Endodermal cell (in vitro differentiated cells): ENCODE measurements around the gene HOXD10. TPM values are rescaled to one million over a fixed set of nuclear protein-coding genes. Genes with fewer than 3 reads are reported as not detected.
A peak's percentile ranks its signal among the peaks of the same experiment; 100 is the strongest.

Experiments
- DNase-seq: peaks from one replicate; pipeline ENCODE4 v3.0.0-alpha.2; 2017
- H3K27ac ChIP-seq: 2 replicates; pipeline ENCODE4 v1.5.1; 2013; ENCODE audit warnings: mild to moderate bottlenecking, low read depth, low read length, moderate library complexity
- H3K27me3 ChIP-seq: 2 replicates; pipeline ENCODE4 v1.6.1; 2013; ENCODE audit warnings: mild to moderate bottlenecking, low read length, moderate library complexity; ENCODE audit not compliant: insufficient read depth, control insufficient read depth, poor library complexity, severe bottlenecking
- H3K36me3 ChIP-seq: 2 replicates; pipeline ENCODE4 v1.7.0; 2013; ENCODE audit warnings: mild to moderate bottlenecking, low read length, moderate library complexity; ENCODE audit not compliant: control insufficient read depth, insufficient read depth
- H3K4me1 ChIP-seq: one replicate; pipeline ENCODE4 v1.7.0; 2013; ENCODE audit warnings: low read length; ENCODE audit not compliant: control insufficient read depth, insufficient read depth
- H3K4me3 ChIP-seq: 2 replicates; pipeline ENCODE4 v1.5.1; 2013; ENCODE audit warnings: mild to moderate bottlenecking, low read length, moderate library complexity
- H3K9ac ChIP-seq: 2 replicates; pipeline ENCODE4 v1.6.1; 2013; ENCODE audit warnings: mild to moderate bottlenecking, low read length, moderate library complexity; ENCODE audit not compliant: poor library complexity, severe bottlenecking; ENCODE audit errors: extremely low read depth
- H3K9me3 ChIP-seq: 2 replicates; pipeline ENCODE4 v1.6.1; 2013; ENCODE audit warnings: mild to moderate bottlenecking, low read length, moderate library complexity; ENCODE audit not compliant: control insufficient read depth
- H3K27ac Mint-ChIP-seq: 2 replicates; pipeline ENCODE4 v1.8.0; 2020; ENCODE audit warnings: mixed read lengths
- H3K27me3 Mint-ChIP-seq: 2 replicates; pipeline ENCODE4 v1.8.0; 2021; ENCODE audit warnings: mild to moderate bottlenecking, mixed read lengths; ENCODE audit not compliant: insufficient read depth
- H3K36me3 Mint-ChIP-seq: 2 replicates; pipeline ENCODE4 v1.8.0; 2020; ENCODE audit warnings: low read depth, mixed read lengths
- H3K4me1 Mint-ChIP-seq: 2 replicates; pipeline ENCODE4 v1.8.0; 2020; ENCODE audit warnings: mixed read lengths
- H3K4me3 Mint-ChIP-seq: 2 replicates; pipeline ENCODE4 v1.8.0; 2020; ENCODE audit warnings: mild to moderate bottlenecking, moderate library complexity, mixed read lengths
- H3K9me3 Mint-ChIP-seq: 2 replicates; pipeline ENCODE4 v1.8.0; 2020; ENCODE audit warnings: mild to moderate bottlenecking, mixed read lengths
- WGBS, 2 experiments: methylation state at CpG; one replicate each; pipeline versions ENCODE4 v1.1.5 to v1.1.7; 2013; ENCODE audit warnings: missing lambda C conversion rate in 2 of 2, mixed read lengths in 1 of 2; ENCODE audit not compliant: insufficient coverage in 1 of 2, insufficient read length in 1 of 2; 5-methylcytosine and 5-hydroxymethylcytosine counted together
- total RNA-seq, 2 donors: library from RNA; stranded (reverse); fragmentation: NEBNext Ultra II Directional in 1 of 2; extraction: Animal tissue kit (Norgen Biotek cat#: 25700) in 1 of 2; gene quantifications; 2 replicates in 1 of 2; 3 replicates in 1 of 2; pipeline ENCODE4 v1.2.1, GENCODE V29; 2021
- TF ChIP-seq, protein P1 (sequence below): fragments of 200-600 bp; sonication (generic); conservative IDR thresholded peaks from 2 replicates; pipeline ENCODE4 v1.5.0; 2021; ENCODE audit warnings: antibody characterized with exemption, mild to moderate bottlenecking

HOXD10 gene
- total RNA-seq, 2 donors from 2014 or later: not detected

DNA sequence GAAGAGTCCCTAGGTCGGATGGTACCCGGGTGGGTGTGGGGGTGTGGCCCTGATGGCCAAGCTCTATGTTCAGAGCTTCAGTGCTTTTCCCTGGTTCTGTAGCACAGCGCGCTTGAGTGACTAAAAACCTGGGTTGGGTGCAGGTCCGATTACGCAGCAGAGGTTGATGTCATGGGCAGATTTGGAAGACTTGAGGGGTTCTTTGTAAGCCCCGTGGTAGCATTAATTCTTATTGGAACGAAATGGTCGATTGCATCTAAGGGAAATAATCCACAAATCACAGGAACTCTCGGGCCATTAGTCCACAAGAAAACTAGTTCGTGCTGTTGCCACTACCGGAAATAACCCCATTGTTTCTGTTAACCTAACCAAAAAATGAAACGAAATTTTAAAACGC is 21.9 kb downstream of the HOXD10 start:
- no peaks in the 10 kb centered on the region for H3K4me1 Mint-ChIP-seq
- no peaks in the 10 kb centered on the region for H3K36me3 Mint-ChIP-seq
- no peaks in the 10 kb centered on the region for H3K9me3 Mint-ChIP-seq
- Histone ChIP-seq H3K36me3 (no peaks in the 10 kb centered on the region), H3K4me3 (no peak overlapping the region), H3K27me3 (peaks cover 98% of the 10 kb centered on the region), H3K4me1 (peaks cover 3% of the 10 kb centered on the region), H3K27ac (no peak overlapping the region), H3K9ac (no peak overlapping the region), H3K9me3 (peaks cover 14% of the 10 kb centered on the region)
- H3K27me3 Mint-ChIP-seq: peaks cover 98% of the 10 kb centered on the region
- no peak overlapping the region for H3K27ac Mint-ChIP-seq
- TF ChIP-seq, protein P1, sequence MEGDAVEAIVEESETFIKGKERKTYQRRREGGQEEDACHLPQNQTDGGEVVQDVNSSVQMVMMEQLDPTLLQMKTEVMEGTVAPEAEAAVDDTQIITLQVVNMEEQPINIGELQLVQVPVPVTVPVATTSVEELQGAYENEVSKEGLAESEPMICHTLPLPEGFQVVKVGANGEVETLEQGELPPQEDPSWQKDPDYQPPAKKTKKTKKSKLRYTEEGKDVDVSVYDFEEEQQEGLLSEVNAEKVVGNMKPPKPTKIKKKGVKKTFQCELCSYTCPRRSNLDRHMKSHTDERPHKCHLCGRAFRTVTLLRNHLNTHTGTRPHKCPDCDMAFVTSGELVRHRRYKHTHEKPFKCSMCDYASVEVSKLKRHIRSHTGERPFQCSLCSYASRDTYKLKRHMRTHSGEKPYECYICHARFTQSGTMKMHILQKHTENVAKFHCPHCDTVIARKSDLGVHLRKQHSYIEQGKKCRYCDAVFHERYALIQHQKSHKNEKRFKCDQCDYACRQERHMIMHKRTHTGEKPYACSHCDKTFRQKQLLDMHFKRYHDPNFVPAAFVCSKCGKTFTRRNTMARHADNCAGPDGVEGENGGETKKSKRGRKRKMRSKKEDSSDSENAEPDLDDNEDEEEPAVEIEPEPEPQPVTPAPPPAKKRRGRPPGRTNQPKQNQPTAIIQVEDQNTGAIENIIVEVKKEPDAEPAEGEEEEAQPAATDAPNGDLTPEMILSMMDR: no peak
- no peak overlapping the region for H3K4me3 Mint-ChIP-seq
- WGBS, 2 experiments: 53 to 60% methylated on average over 11 to 14 of the region's 14 CpGs
- DNase-seq: no peak

DNA sequence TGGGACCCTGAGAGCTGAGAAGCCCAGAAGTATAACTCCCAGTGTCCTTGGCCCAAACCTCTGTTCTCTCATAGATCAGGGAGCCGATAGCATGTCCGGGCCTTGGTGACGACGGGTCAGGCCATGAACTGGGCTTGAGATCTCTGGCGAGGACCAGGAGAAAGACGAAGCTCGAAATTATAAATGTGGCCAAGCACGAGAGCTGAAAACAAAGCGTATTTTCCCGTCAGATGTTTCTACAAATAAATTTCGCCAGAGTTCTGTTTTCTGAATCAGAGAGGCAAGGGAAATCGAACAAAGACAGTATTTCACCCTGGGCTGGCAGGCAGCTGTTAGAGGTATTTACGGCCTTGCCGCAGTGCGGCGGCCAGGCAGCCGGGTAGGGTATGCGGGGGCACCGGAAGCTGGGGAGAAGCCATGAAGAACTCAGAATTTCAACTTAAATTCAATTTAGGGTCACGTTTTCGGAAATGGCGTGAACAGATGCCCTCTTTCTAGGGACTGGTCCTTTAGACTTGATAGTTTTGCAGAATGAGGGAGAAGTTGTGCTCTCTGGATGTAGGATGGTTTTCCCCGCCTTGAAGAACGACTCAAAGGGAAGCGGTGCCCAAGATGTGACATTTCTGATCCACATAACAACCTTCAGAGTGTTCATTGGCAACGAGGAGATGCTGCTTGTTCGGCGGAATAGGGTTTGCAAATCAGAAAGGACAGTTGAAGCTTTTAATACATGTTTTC is 22.5 kb downstream of the HOXD10 start:
- TF ChIP-seq, protein P1: no peak
- Histone ChIP-seq H3K27ac (no peak overlapping the region), H3K4me3 (no peak overlapping the region), H3K27me3 (peaks cover 98% of the 10 kb centered on the region), H3K9ac (no peak overlapping the region), H3K36me3 (no peaks in the 10 kb centered on the region), H3K9me3 (peaks cover 14% of the 10 kb centered on the region), H3K4me1 (peaks cover 3% of the 10 kb centered on the region)
- Mint-ChIP-seq H3K27ac (no peak overlapping the region), H3K4me3 (no peak overlapping the region), H3K4me1 (no peaks in the 10 kb centered on the region), H3K36me3 (no peaks in the 10 kb centered on the region), H3K9me3 (no peaks in the 10 kb centered on the region), H3K27me3 (peaks cover 98% of the 10 kb centered on the region)
- 73 to 76% methylated on average over 20 to 28 of the region's 28 CpGs for WGBS, 2 experiments
- peak; percentile 46 for DNase-seq

DNA sequence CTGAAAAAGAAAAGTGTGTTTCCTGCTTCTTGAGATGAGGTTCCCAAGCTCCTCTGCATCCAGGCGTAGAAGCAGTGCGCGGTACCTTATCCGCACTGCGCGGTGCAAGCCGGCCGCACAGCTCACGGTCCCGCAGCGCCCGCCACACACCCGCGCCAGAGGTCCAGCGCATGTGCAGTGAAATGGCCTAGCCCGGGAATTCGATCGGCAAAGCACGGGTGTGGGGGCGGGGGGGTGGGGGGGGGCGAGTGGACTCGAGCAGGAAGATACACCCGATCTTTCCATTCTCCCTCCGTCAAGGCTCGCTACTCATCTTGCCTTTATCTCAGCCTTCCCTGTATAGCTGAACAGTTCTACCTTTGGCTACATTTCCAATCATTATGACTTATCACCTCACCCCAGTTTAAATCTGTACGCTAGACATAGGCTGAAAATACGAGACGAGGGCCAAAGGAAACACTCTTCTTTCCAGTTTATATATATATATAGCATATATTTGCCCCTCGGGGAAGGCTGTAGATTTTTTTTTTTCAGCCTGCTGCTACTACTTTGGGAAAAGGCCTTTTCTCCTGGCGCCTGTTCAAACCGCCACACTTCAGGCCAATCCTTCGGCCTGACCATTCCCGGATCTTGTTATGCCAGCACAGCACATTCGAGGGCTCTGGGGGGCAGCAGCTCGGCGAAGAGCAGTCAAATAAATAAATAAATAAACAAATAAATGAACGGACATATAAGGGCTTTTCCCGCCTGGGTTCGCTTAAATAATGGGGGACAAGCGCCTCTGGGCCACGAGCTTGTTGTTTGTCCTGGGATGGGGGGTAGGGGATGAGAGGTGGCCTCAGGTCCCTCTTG is 23.3 kb downstream of the HOXD10 start:
- H3K9me3 Mint-ChIP-seq: no peaks in the 10 kb centered on the region
- Histone ChIP-seq H3K36me3 (no peaks in the 10 kb centered on the region), H3K27ac (no peak overlapping the region), H3K27me3 (peaks cover 98% of the 10 kb centered on the region), H3K4me1 (peaks cover 3% of the 10 kb centered on the region), H3K4me3 (no peak overlapping the region), H3K9me3 (peaks cover 14% of the 10 kb centered on the region), H3K9ac (no peak overlapping the region)
- TF ChIP-seq, protein P1: no peak
- DNase-seq: peak; percentile 52
- WGBS, 2 experiments: 67 to 81% methylated on average over 18 to 40 of the region's 41 CpGs
- no peaks in the 10 kb centered on the region for H3K36me3 Mint-ChIP-seq
- H3K27me3 Mint-ChIP-seq: peaks cover 98% of the 10 kb centered on the region
- no peaks in the 10 kb centered on the region for H3K4me1 Mint-ChIP-seq
- H3K27ac Mint-ChIP-seq: no peak overlapping the region
- H3K4me3 Mint-ChIP-seq: peak overlapping the region; percentile 49
